ENCODE results near the gene PSMD2. TPM values are rescaled to one million over a fixed set of nuclear protein-coding genes. Genes with fewer than 3 reads are reported as not detected.

The PSMD2 gene
- total RNA-seq, 2 donors from 2014 or later = 230 to 272 TPM

DNA sequence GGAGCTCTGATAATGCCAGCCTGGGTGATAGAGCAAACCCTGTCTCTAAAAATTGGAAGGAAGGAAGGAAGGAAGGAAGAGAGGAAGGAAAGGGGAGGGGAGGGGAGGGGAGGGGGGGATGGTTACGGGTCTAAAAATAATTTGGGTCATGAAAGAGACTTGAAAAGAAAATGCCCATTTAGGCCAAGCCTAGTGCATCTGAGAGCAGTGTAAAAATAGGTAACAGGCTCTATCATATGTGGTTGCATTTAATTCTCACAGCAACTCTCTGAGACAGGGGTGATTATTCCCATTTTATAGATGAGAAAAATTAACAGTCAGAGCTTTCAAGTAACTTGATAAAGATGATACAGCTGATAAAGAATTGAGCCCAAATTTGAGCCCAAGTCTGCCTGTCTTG lies 26.8 kb upstream of the PSMD2 start:
- Histone ChIP-seq H3K36me3 (no peaks in the 10 kb centered on the region), H3K9me3 (no peaks in the 10 kb centered on the region), H3K4me1 (replicated peaks) (no peaks in the 10 kb centered on the region), H3K27ac (no peak overlapping the region), H3K4me3 (no peak overlapping the region), H3K27me3 (replicated peaks; ENCODE audit: insufficient read depth) (peaks cover 8% of the 10 kb centered on the region)
- WGBS = 55% methylated on average over 1 of the region's 1 CpG
- no peak for DNase-seq (ENCODE audit: low spot score)
- TF ChIP-seq POLR2AphosphoS5 (IDR thresholded peaks at IDR 0.05) (no peak), CTCF (IDR thresholded peaks at IDR 0.05) (no peak), POLR2A (IDR thresholded peaks at IDR 0.05) (no peak)
- intact Hi-C loops (cut with DNase I) = no loop called here

- H3K9me3 ChIP-seq = no peaks in the 10 kb centered on the region
- intact Hi-C loops (cut with DNase I) = no loop called here
- DNase-seq (ENCODE audit: low spot score) = no peak
- no peak overlapping the region for H3K27ac ChIP-seq
- no peaks in the 10 kb centered on the region for H3K4me1 ChIP-seq (replicated peaks)
- no peaks in the 10 kb centered on the region for H3K36me3 ChIP-seq
- 70% methylated on average over 12 of the region's 12 CpGs for WGBS
- peaks cover 8% of the 10 kb centered on the region for H3K27me3 ChIP-seq (replicated peaks; ENCODE audit: insufficient read depth)
- TF ChIP-seq POLR2A (IDR thresholded peaks at IDR 0.05) (no peak), CTCF (IDR thresholded peaks at IDR 0.05) (no peak), POLR2AphosphoS5 (IDR thresholded peaks at IDR 0.05) (no peak)
- H3K4me3 ChIP-seq = no peak overlapping the region
Observed at GRCh38 chr3:184275381-184275701, 23.7 kb upstream of the PSMD2 start.

DNA sequence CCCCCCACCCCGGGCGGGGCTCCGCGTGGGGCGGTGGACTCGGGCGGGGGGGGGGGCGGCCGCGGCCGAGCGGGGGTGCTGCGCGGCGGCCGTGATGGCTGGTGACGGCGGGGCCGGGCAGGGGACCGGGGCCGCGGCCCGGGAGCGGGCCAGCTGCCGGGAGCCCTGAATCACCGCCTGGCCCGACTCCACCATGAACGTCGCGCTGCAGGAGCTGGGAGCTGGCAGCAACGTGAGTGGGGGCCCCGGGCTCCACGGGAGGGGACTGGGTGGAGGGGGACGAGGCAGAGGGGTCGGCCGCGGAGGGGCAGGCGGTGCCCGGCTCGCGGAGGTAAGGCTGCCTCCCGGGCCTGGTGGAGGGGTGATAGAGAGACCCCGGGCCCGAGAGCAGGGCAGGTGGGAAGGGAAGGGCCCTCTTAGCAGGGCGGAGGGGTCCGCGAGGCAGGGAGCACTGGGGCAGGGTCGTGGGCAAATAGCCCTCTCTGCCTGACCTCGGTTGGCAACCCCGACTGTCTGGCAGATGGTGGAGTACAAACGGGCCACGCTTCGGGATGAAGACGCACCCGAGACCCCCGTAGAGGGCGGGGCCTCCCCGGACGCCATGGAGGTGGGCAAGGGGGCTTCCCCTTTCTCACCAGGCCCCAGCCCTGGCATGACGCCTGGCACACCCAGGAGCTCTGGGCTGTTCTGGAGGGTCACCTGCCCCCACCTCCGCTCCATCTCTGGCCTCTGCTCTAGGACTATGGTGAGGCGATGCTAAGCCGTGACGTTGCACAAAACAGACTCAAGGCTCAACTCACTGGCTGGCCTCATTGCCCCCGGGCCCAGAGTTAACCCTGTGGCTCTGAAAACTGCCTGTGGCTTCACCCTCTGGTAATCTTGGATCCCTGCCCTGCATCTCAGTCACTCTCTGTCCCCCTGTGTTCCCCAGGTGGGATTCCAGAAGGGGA lies 22.8 kb upstream of the PSMD2 start, which contains the start of gene ECE2:
Gene ECE2 (plus strand): TSS at position 62 of the 950 bp plus-strand sequence. CDS start 132 bp downstream, at position 194.
- Histone ChIP-seq H3K9me3 (no peaks in the 10 kb centered on the region), H3K4me1 (replicated peaks) (no peaks in the 10 kb centered on the region), H3K4me3 (peak within 1 kb of the TSS in 1 of 2 donors; percentile 13), H3K27ac (no peak within 1 kb of the TSS), H3K36me3 (no peaks in the 10 kb centered on the region), H3K27me3 (replicated peaks; ENCODE audit: insufficient read depth) (peaks cover 8% of the 10 kb centered on the region)
- intact Hi-C loops (cut with DNase I) = no loop called here
- DNase-seq (ENCODE audit: low spot score) = no peak
- WGBS = 13% methylated on average over 43 of the region's 65 CpGs
- no peak for TF ChIP-seq POLR2A (IDR thresholded peaks at IDR 0.05)
- TF ChIP-seq CTCF (IDR thresholded peaks at IDR 0.05) = no peak
- TF ChIP-seq POLR2AphosphoS5 (IDR thresholded peaks at IDR 0.05) = no peak

- no peaks in the 10 kb centered on the region for H3K36me3 ChIP-seq
- no peak for DNase-seq (ENCODE audit: low spot score)
- intact Hi-C loops (cut with DNase I) = no loop called here
- 94% methylated on average over 6 of the region's 6 CpGs for WGBS
- TF ChIP-seq POLR2A (IDR thresholded peaks at IDR 0.05) (no peak), CTCF (IDR thresholded peaks at IDR 0.05) (no peak), POLR2AphosphoS5 (IDR thresholded peaks at IDR 0.05) (no peak)
- no peak overlapping the region for H3K27ac ChIP-seq
- H3K4me1 ChIP-seq (replicated peaks) = no peaks in the 10 kb centered on the region
- no peak overlapping the region for H3K4me3 ChIP-seq
- H3K9me3 ChIP-seq = no peaks in the 10 kb centered on the region
- H3K27me3 ChIP-seq (replicated peaks; ENCODE audit: insufficient read depth) = peaks cover 8% of the 10 kb centered on the region
Observed at GRCh38 chr3:184277366-184277765, 21.7 kb upstream of the PSMD2 start.

DNA sequence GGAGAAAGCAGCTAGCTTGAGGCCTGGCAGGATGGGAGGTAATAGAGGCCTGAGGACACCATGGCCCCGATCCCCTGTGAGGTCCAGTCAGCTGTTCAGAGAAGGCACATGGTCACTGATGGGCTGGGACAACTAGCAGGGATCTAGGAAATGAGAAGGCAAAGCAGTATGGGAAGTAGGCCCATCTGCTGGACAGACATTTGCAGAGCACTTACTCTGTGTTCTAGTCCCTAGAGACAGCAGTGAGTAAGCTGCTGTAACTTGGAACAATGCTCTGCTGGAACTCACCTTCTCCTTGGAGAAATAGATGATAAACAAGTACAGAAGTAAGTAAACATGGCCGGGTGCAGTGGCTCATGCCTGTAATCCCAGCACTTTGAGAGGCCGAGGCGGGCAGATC lies 16.1 kb upstream of the PSMD2 start:
- Histone ChIP-seq H3K36me3 (no peaks in the 10 kb centered on the region), H3K4me1 (replicated peaks) (no peaks in the 10 kb centered on the region), H3K27me3 (replicated peaks; ENCODE audit: insufficient read depth) (no peaks in the 10 kb centered on the region), H3K27ac (no peak overlapping the region), H3K9me3 (no peaks in the 10 kb centered on the region), H3K4me3 (no peak overlapping the region)
- no peak for DNase-seq (ENCODE audit: low spot score)
- WGBS = 81% methylated on average over 4 of the region's 4 CpGs
- intact Hi-C loops (cut with DNase I) = no loop called here
- TF ChIP-seq CTCF (IDR thresholded peaks at IDR 0.05) (no peak), POLR2A (IDR thresholded peaks at IDR 0.05) (no peak), POLR2AphosphoS5 (IDR thresholded peaks at IDR 0.05) (no peak)
